Keratinocyte (primary cell): Measurements from ENCODE around the gene HS1BP3. TPM values are rescaled to one million over a fixed set of nuclear protein-coding genes. Genes with fewer than 3 reads are reported as not detected.

Experiments
- DNase-seq: peaks from one replicate; pipeline ENCODE4 v3.0.0-alpha.2; 2011; ENCODE audit warnings: low read depth, missing footprints, low spot score
- FAIRE-seq: peaks from 2 replicates; lab custom pipeline; 2011; peaks lifted over from hg19 to GRCh38; lab: Jason Lieb, UNC
- H2AFZ ChIP-seq: 2 replicates; pipeline ENCODE4 v1.6.0; 2012; ENCODE audit warnings: low read length, control low read depth, inconsistent platforms; ENCODE audit not compliant: control insufficient read depth
- H3K27ac ChIP-seq: 2 replicates; pipeline ENCODE4 v1.5.1; 2011; ENCODE audit warnings: low read length; ENCODE audit not compliant: control insufficient read depth, insufficient read depth
- H3K27me3 ChIP-seq: 3 replicates; pipeline ENCODE4 v1.6.0; 2011; ENCODE audit warnings: low read length; ENCODE audit not compliant: control insufficient read depth, insufficient read depth; ENCODE audit errors: extremely low read depth
- H3K36me3 ChIP-seq, 2 experiments: 2 replicates in 1 of 2; 3 replicates in 1 of 2; pipeline ENCODE4 v1.5.1; 2011; ENCODE audit warnings: low read length in 2 of 2, mild to moderate bottlenecking in 1 of 2; ENCODE audit not compliant: control insufficient read depth in 2 of 2, insufficient read depth in 2 of 2; ENCODE audit errors: extremely low read depth in 1 of 2
- H3K4me1 ChIP-seq: 3 replicates; pipeline ENCODE4 v1.5.1; 2011; ENCODE audit warnings: low read length; ENCODE audit not compliant: control insufficient read depth, insufficient read depth; ENCODE audit errors: extremely low read depth
- H3K4me2 ChIP-seq: 3 replicates; pipeline ENCODE4 v1.6.0; 2011; ENCODE audit warnings: low read depth, low read length; ENCODE audit not compliant: control insufficient read depth, insufficient read depth; ENCODE audit errors: extremely low read depth
- H3K4me3 ChIP-seq, 3 experiments: fragments of 200-600 bp in 1 of 3; sonication (generic) in 1 of 3; 2 replicates in 2 of 3; 3 replicates in 1 of 3; pipeline ENCODE4 v1.5.1; 2011 to 2016; ENCODE audit warnings: low read length in 3 of 3, mild to moderate bottlenecking in 3 of 3, control low read depth in 2 of 3, inconsistent platforms in 1 of 3, low read depth in 1 of 3, mixed read lengths in 1 of 3, mixed run types in 1 of 3, moderate library complexity in 1 of 3; ENCODE audit not compliant: control insufficient read depth in 2 of 3, insufficient read depth in 2 of 3; ENCODE audit errors: extremely low read depth in 1 of 3
- H3K79me2 ChIP-seq: 2 replicates; pipeline ENCODE4 v1.6.0; 2012; ENCODE audit warnings: low read length; ENCODE audit not compliant: control insufficient read depth, insufficient read depth
- H3K9ac ChIP-seq: 3 replicates; pipeline ENCODE4 v1.6.0; 2011; ENCODE audit warnings: low read length; ENCODE audit not compliant: control insufficient read depth, insufficient read depth; ENCODE audit errors: extremely low read depth
- H3K9me1 ChIP-seq: 3 replicates; pipeline ENCODE4 v1.6.0; 2011; ENCODE audit warnings: low read length; ENCODE audit not compliant: control insufficient read depth, insufficient read depth; ENCODE audit errors: extremely low read depth
- H3K9me3 ChIP-seq: 2 replicates; pipeline ENCODE4 v1.5.1; 2012; ENCODE audit warnings: low read depth, low read length; ENCODE audit not compliant: control insufficient read depth
- H4K20me1 ChIP-seq: 3 replicates; pipeline ENCODE4 v1.6.0; 2011; ENCODE audit warnings: low read length; ENCODE audit not compliant: control insufficient read depth, insufficient read depth; ENCODE audit errors: extremely low read depth
- EZH2 ChIP-seq: IDR thresholded peaks from one replicate; pipeline ENCODE4 v1.6.1; 2012; ENCODE audit warnings: inconsistent platforms, mild to moderate bottlenecking, low read length, moderate library complexity
- dilution Hi-C: fragments of 300-500 bp; cut with MboI; formaldehyde crosslinking; loops from one replicate; pipeline ENCODE4 v1.7.0; 2020; ENCODE audit warnings: low sequenced_read_pairs; ENCODE audit not compliant: extremely low pct_ligation_motif_present
- polyA plus RNA-seq, 5 experiments: library from polyadenylated mRNA; depleted of rRNA in 3 of 5; stranded (reverse) in 3 of 5; stranded (forward) in 1 of 5; unstranded in 1 of 5; fragments of >200 nt; gene quantifications; 1 replicate in 1 of 5; 2 replicates in 3 of 5; 3 replicates in 1 of 5; pipeline versions ENCODE4 v1.2.1 to v1.2.3, GENCODE V29; 2011 to 2012; ENCODE audit warnings: missing spikeins in 2 of 5, low read depth in 1 of 5, low replicate concordance in 1 of 5
- TF ChIP-seq, protein P1 (sequence below), 3 experiments: IDR thresholded peaks in 1 of 3; conservative IDR thresholded peaks in 1 of 3; optimal IDR thresholded peaks in 1 of 3; 2 replicates in 2 of 3; 3 replicates in 1 of 3; pipeline versions ENCODE3 to v1.5.1; 2011; ENCODE audit warnings: low read length in 3 of 3, mild to moderate bottlenecking in 3 of 3, moderate library complexity in 2 of 3, control low read depth in 1 of 3, inconsistent platforms in 1 of 3; ENCODE audit not compliant: insufficient read depth in 2 of 3; ENCODE audit errors: extremely low read depth in 1 of 3

Gene HS1BP3
- polyA plus RNA-seq, 1 donor (not counting 4 experiments of a cell fraction or from before 2014, with no cell fraction given), result 18.5 TPM

DNA sequence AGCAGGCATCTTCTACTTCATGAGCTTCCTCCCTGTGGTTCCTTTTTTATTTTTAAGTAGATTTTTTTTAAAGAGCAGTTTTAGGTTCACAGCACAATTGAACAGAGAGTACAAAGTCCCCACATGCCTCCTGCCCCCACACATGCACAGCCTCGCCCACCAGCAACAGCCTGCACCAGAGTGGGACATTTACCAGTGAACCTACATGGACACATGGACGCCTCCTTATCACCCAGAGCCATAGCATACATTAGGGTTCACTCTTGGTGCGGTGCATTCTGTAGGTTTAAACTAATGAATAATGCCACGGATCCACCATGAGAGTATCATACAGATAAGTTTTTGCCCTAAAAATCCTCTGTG, 40.9 kb downstream of the HS1BP3 start:
- Histone ChIP-seq H3K79me2 (no peaks in the 10 kb centered on the region), H3K36me3 (no peaks in the 10 kb centered on the region), H3K27me3 (no peaks in the 10 kb centered on the region), H3K9me3 (no peaks in the 10 kb centered on the region), H3K27ac (no peak overlapping the region), H3K4me3 (no peak overlapping the region), H3K4me1 (peaks cover 10% of the 10 kb centered on the region), H4K20me1 (peaks cover 2% of the 10 kb centered on the region), H3K9me1 (no peaks in the 10 kb centered on the region), H3K9ac (no peak overlapping the region), H2AFZ (no peak overlapping the region), H3K4me2 (no peak overlapping the region)
- FAIRE-seq, result no peak
- dilution Hi-C loops, result no loop called here
- TF ChIP-seq EZH2, result no peak
- TF ChIP-seq, protein P1, sequence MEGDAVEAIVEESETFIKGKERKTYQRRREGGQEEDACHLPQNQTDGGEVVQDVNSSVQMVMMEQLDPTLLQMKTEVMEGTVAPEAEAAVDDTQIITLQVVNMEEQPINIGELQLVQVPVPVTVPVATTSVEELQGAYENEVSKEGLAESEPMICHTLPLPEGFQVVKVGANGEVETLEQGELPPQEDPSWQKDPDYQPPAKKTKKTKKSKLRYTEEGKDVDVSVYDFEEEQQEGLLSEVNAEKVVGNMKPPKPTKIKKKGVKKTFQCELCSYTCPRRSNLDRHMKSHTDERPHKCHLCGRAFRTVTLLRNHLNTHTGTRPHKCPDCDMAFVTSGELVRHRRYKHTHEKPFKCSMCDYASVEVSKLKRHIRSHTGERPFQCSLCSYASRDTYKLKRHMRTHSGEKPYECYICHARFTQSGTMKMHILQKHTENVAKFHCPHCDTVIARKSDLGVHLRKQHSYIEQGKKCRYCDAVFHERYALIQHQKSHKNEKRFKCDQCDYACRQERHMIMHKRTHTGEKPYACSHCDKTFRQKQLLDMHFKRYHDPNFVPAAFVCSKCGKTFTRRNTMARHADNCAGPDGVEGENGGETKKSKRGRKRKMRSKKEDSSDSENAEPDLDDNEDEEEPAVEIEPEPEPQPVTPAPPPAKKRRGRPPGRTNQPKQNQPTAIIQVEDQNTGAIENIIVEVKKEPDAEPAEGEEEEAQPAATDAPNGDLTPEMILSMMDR (optimal IDR thresholded peaks at IDR 0.05 in 1 of 3, IDR thresholded peaks at IDR 0.05 in 1 of 3, conservative IDR thresholded peaks at IDR 0.05 in 1 of 3; ENCODE audit: extremely low read depth in 1 of 3, insufficient read depth in 2 of 3, low read length in 3 of 3), result no peak
- no peak for DNase-seq

DNA sequence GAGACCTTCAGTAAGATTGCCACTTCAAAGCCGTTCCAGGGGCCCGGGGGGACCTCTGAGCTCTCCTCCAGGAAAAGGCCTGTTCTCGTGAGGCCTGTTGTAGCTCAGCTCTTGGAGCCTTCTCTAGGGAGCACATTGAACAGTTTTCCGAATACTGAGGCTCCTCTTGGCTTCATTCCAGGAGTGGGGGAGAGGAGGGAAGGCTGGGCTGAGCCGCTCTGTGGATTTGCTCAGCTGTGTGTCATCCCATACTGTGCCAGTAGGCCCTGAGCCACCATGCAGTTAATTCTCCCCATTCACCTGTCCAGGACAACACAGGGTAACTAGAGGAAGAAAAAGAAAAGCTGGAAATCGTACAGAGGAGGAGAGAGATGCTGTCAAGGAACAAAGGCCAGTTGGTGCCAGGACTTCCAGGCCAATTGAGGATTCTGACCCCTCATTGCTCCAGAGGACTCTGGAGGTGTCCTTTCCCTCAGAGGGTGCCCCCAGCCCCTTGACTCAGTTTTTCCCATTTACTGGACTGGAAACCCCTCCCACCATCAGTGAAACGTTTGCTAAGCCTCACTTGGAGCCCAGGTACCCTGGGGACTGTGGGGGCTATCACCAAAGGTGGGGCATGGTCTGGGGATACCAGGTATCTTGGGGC, 41.4 kb downstream of the HS1BP3 start:
- Histone ChIP-seq H2AFZ (no peak overlapping the region), H3K4me1 (peaks cover 13% of the 10 kb centered on the region), H3K9me1 (no peaks in the 10 kb centered on the region), H3K27me3 (no peaks in the 10 kb centered on the region), H3K36me3 (no peaks in the 10 kb centered on the region), H3K27ac (no peak overlapping the region), H3K9ac (no peak overlapping the region), H3K4me2 (no peak overlapping the region), H3K79me2 (no peaks in the 10 kb centered on the region), H4K20me1 (peaks cover 2% of the 10 kb centered on the region), H3K9me3 (no peaks in the 10 kb centered on the region), H3K4me3 (no peak overlapping the region)
- dilution Hi-C loops, result no loop called here
- DNase-seq, result no peak
- FAIRE-seq, result no peak
- no peak for TF ChIP-seq EZH2
- TF ChIP-seq, protein P1 (optimal IDR thresholded peaks at IDR 0.05 in 1 of 3, IDR thresholded peaks at IDR 0.05 in 1 of 3, conservative IDR thresholded peaks at IDR 0.05 in 1 of 3; ENCODE audit: extremely low read depth in 1 of 3, insufficient read depth in 2 of 3, low read length in 3 of 3), result no peak
